Myocyte (in vitro differentiated cells): Measurements from ENCODE around the gene FNIP2. TPM values are rescaled to one million over a fixed set of nuclear protein-coding genes. Genes with fewer than 3 reads are reported as not detected.

Source experiments
- DNase-seq: peaks from one replicate; pipeline ENCODE4 v3.0.0-alpha.2; 2012; ENCODE audit warnings: low read depth
- total RNA-seq: library from RNA; depleted of rRNA; stranded (reverse); fragments of >200 nt; gene quantifications from 2 replicates; pipeline ENCODE4 v1.2.3, GENCODE V29; 2014

FNIP2 gene
- total RNA-seq, 1 donor from 2014 or later = 42.9 TPM

- DNase-seq = no peak
Measured at GRCh38 chr4:158762553-158762952, 6.3 kb upstream of the FNIP2 start.

- no peak for DNase-seq
Measured at GRCh38 chr4:158763462-158763861, 5.4 kb upstream of the FNIP2 start.

GRCh38 chr4:158766434-158767044 lies 2.3 kb upstream of the FNIP2 start:
- no peak for DNase-seq

DNA sequence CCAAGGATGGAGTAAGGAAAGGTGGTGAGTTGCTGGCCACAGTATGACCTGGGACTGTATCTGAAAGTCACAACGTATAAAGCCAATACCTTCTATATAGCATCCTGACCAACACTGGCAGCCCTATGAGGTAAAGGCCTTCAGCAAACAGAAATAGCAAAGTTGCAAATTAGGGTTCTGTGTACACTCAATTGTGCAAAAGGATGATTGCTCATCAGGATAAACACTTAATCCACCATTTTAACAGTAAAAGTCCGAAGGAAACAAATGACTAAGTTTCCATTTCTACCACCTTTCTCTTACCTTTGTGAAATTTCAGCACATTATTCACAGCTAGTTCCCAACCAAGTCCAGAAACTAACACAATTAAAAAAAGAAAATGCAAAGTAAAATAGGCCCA lies 1.4 kb upstream of the FNIP2 start:
- no peak for DNase-seq

DNA sequence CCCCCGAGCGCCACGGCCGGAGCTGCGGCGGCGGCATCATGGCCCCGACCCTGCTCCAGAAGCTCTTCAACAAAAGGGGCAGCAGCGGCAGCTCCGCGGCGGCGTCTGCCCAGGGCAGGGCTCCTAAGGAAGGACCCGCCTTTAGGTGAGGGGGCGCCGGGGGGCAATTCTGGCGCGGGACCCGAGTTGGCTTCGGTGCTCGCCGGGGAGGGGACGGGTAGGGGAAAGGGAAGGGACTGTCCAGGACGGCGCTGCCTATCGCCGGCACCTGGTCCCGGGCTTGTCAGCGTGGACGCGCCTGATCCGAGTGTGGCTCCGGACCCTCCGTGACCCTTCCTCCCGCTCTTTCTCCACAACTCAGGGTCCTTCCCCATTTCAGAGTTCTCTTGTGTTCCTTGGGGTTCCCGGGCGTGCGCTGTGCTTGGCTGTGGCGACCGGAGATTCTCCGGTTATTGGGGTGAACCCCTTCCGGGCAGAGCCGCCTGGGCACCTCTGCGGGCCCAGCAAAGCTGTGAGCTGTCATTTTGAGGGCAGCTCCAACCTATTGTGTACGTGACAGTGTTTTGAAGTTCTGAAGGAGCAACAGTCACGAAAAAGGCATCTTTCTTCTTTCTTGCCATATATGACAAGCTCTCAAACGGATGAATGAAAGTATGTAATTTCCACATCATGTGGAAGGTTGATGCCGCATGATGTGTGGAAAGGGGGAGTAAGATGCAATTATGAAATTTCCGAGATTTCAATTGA lies 522 bp downstream of the FNIP2 start:
- DNase-seq = no peak

- DNase-seq = no peak
Measured at GRCh38 chr4:158770671-158771070, 1.8 kb downstream of the FNIP2 start.

DNA sequence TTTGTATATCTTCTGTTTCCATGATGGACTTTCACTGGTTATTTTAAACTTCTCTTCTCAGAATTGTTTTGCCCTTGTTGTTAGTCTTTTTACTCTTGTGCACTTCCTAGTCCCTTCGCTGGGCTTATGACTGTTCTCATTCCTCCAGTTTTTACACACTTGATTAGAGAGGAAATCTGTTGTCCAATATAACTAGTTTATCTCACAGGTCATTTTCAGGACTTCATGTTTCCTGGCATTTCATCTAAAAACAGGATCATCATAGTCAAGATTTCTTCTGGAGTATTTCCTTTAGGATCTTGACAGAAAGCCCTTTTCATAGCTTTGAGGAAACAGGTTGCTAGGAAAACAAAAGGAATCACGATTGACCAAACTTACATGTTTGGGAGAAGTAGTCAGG lies 3.0 kb downstream of the FNIP2 start:
- DNase-seq = no peak

DNA sequence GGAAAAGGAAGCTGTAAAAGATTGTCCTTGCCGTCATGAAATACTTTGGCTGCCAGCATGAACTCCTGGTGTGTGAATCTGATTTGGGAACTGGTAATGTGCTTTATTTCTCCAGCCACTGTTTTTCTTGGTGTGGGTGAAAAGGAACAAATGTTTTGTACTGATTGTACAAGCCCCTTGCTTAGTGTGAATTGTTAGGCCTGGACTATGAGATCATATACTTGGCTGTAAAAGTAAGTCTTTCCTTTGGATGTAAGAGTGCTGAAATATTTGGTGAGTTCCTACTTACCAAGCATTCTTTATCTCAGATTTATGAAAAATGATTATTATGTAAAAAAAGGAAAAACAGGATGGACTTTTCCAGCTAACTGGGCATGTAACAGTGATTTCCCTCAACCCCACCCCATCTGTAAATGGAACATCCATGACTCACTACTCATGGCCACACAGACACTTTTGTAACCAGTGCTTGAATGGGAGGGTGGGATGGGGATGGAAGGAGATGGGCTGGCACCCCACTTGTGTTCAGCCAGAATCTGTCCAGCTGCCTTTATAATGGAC lies 6.3 kb downstream of the FNIP2 start:
- peak; percentile 72 for DNase-seq

DNA sequence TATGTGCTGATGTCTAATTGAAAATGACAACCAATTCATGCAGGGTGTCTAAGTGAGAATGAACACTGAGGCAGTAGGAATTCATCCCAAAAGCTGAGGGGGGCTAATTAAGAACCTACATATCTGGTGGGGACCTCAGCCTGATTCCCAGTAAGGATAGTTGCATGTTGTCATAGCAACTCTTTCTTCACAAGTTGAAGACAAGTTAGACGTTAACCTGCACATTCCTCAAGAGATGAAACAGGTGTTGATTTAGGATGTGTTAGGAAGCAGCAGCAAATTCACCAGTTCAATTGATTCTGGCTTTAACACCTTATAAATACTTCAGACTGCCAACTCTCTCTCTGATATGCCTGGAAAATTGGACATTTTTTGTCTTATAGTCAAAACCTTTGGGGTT lies 7.3 kb downstream of the FNIP2 start:
- no peak for DNase-seq

GRCh38 chr4:158777423-158778155 lies 8.8 kb downstream of the FNIP2 start:
- no peak for DNase-seq

DNA sequence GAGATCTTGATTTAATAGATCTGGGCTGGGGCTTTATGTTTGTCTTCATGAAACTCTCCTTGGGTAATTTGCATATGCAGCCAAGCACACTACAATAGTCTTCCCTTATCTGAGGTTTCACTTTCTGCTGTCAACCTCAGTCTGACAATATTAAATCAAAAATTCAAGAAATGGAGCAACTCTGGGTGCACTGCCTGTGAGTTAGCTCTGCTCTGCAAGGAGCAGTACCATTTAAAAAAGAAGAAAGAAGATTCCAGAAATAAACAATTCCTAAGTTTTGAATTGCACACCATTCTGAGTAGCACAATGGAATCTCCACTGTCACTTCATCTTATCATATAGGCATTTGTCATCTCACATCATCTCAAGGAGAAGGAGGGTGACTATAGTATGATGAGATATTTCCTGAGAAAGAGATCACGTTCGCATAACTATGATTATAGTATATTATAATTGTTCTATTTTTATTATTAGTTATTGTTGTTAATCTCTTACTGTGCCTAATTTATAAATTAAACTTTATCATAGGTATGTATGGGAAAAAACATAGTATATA lies 9.4 kb downstream of the FNIP2 start:
- DNase-seq = no peak

DNA sequence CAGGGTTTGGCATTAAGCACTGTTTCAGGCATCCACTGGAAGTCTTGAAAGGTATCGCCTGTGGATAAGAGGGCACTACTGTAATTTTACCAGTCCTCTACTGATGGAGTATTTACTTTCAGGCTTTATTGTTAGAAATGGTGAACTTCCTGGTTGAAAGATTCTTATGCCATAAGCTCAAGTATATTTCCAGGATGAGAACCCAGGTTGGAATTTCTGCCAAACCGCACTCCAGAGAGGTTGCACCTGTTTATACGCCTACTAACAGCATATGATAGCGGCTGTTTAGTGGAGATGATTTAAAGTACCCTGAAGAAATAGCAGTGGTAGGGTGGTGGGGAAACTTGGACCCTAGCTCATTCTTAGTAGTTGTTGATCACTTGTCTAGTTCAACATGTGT lies 9.9 kb downstream of the FNIP2 start:
- peak; percentile 92 for DNase-seq

DNA sequence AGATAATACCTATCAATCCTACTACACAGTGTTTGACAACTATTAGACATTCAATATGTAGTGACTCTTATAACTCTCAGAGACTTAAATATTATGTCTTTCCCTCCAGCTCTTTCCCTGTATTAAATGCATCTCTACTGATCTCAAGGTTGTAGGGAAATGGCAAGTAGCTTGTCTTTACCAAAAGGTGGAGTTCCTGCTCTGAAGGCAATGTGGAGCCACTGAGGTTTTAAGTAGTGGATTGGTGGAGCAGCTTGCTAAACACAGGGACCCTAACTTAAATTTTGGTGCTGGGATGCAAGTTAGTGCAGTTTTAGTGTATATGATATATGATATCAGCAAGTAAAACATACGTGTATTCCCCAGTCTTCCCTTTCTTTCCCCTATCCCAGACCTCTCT lies 13.1 kb downstream of the FNIP2 start:
- no peak for DNase-seq

GRCh38 chr4:158782551-158783360 lies 13.9 kb downstream of the FNIP2 start:
- DNase-seq = peak; percentile 35

DNA sequence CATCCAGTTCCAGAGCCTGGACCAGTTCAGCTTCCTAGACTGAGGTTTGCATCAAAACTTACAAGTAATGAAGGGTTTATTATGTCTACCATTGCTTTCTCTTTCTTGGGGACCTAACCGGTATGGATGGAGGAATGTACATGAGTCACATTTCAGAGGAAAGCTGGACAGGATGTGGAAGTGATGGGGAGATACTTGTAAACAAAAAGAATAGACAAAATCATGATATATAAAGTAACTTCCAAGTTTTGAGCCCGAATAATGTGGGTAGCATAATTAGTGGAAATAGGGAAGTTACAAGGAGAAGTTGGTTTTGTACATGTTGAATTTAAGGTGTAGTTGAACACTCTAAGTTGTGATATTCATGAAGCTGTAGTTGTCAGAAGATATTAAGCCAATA lies 15.0 kb downstream of the FNIP2 start:
- DNase-seq = no peak

DNA sequence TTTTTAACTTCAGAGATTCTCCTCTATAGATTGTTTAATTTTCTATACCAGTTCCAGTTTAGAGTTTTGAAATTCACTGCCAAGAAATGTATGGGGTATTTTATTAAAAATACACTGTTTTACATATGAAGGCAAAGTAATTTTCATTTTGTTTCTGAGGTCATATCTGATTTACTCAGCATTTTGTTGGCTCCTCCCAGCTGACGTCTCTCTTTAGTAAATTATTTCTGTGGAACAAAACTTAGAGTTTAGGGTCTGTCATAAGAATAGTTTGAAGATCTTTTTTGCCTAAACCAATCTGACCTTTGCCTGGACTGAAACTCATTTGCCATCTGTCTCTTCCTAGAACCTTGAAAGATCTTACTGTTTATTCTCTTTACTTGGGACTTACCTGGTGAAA lies 16.9 kb downstream of the FNIP2 start:
- DNase-seq = no peak

GRCh38 chr4:158786121-158786601 lies 17.3 kb downstream of the FNIP2 start:
- peak; percentile 5 for DNase-seq

DNA sequence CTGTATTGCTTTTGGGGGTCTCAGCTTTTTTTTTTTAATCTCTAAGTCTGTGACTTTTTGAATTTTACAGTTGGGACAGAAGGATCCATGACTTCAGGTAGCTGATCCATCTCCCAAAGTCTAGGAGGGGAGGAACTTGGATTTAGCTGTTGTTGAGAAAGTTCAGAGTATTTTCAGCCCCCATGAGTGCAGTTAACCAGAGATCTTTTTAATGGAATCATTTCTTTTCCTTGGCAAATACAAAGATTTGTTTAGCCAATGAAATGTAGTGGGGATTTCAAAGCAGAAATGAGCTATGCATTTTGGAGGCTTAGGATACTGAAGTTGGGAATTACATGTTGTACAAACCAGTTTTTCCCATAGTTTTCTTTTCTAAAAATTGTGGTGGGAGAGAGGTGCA lies 18.1 kb downstream of the FNIP2 start:
- no peak for DNase-seq

- DNase-seq = no peak
Measured at GRCh38 chr4:158787709-158788475, 19.1 kb downstream of the FNIP2 start.

- DNase-seq = no peak
Measured at GRCh38 chr4:158788516-158788915, 19.7 kb downstream of the FNIP2 start.
